CD4-positive, CD25-positive, alpha-beta regulatory T cell (primary cell): ENCODE measurements around the gene PGLYRP2. TPM values are rescaled to one million over a fixed set of nuclear protein-coding genes. Genes with fewer than 3 reads are reported as not detected.

Experiments
- ATAC-seq, 2 donors: fragments of 150-1000 bp; cut with Tn5 transposase; one replicate each; pipeline ENCODE4 v1.10.0; 2021; ENCODE audit warnings: low read depth in 2 of 2, moderate number of reproducible peaks in 2 of 2, moderate library complexity in 1 of 2
- DNase-seq, 3 donors: peaks; one replicate each; pipeline versions ENCODE4 v3.0.0 to v3.0.0-alpha.2; 2012 to 2022; ENCODE audit warnings: mixed read lengths in 1 of 3
- H3K27ac ChIP-seq: one replicate; pipeline ENCODE4 v1.7.0; 2013; ENCODE audit warnings: mild to moderate bottlenecking, low read length; ENCODE audit not compliant: insufficient read depth, poor library complexity, severe bottlenecking
- H3K27me3 ChIP-seq: one replicate; pipeline ENCODE4 v1.7.0; 2013; ENCODE audit warnings: low read length; ENCODE audit not compliant: control insufficient read depth, insufficient read depth
- H3K36me3 ChIP-seq: one replicate; pipeline ENCODE4 v1.7.0; 2013; ENCODE audit warnings: mild to moderate bottlenecking, low read length, moderate library complexity; ENCODE audit not compliant: control insufficient read depth, insufficient read depth
- H3K4me1 ChIP-seq: 2 replicates; pipeline ENCODE4 v1.7.0; 2013; ENCODE audit warnings: mild to moderate bottlenecking, low read length; ENCODE audit not compliant: insufficient read depth, control insufficient read depth, poor library complexity, severe bottlenecking
- H3K4me3 ChIP-seq: one replicate; pipeline ENCODE4 v1.7.0; 2013; ENCODE audit warnings: low read depth, mild to moderate bottlenecking, low read length, moderate library complexity
- H3K9me3 ChIP-seq, 2 experiments: 1 replicate in 1 of 2; 2 replicates in 1 of 2; pipeline ENCODE4 v1.7.0; 2013; ENCODE audit warnings: low read length in 2 of 2, mild to moderate bottlenecking in 1 of 2, moderate library complexity in 1 of 2; ENCODE audit not compliant: control insufficient read depth in 2 of 2
- H3K27ac Mint-ChIP-seq, 3 donors: one replicate each; pipeline ENCODE4 v1.8.0; 2020 to 2022; ENCODE audit warnings: mild to moderate bottlenecking in 3 of 3, mixed read lengths in 3 of 3, moderate library complexity in 2 of 3
- H3K27me3 Mint-ChIP-seq: one replicate; pipeline ENCODE4 v1.8.0; 2022; ENCODE audit warnings: mild to moderate bottlenecking, mixed read lengths
- H3K36me3 Mint-ChIP-seq: one replicate; pipeline ENCODE4 v1.8.0; 2020; ENCODE audit warnings: mixed read lengths
- H3K4me1 Mint-ChIP-seq, 4 donors: one replicate each; pipeline ENCODE4 v1.8.0; 2020 to 2022; ENCODE audit warnings: mixed read lengths in 4 of 4, mild to moderate bottlenecking in 1 of 4
- H3K4me3 Mint-ChIP-seq, 4 donors: one replicate each; pipeline ENCODE4 v1.8.0; 2020 to 2022; ENCODE audit warnings: mild to moderate bottlenecking in 4 of 4, mixed read lengths in 4 of 4, moderate library complexity in 3 of 4
- H3K9me3 Mint-ChIP-seq, 7 donors: one replicate each; pipeline ENCODE4 v1.8.0; 2020 to 2022; ENCODE audit warnings: mixed read lengths in 7 of 7, mild to moderate bottlenecking in 3 of 7, moderate library complexity in 2 of 7
- polyA plus RNA-seq, 4 donors: library from polyadenylated mRNA; unstranded; fragments of 300-500 nt; fragmentation: Illumina TruSeq; gene quantifications; one replicate each; pipeline ENCODE4 v1.2.3, GENCODE V29; 2021
- total RNA-seq: library from RNA; stranded (reverse); gene quantifications from one replicate; pipeline ENCODE4 v1.2.3, GENCODE V29; 2022

The PGLYRP2 gene
- total and polyA plus RNA-seq, 5 donors from 2014 or later, result 0.10 to 0.12 TPM; not detected in 3

GRCh38 chr19:15468675-15469512 is 10.4 kb downstream of the PGLYRP2 start:
- peaks cover 62% of the 10 kb centered on the region for H3K4me1 ChIP-seq
- Mint-ChIP-seq H3K4me1 (peaks cover 20 to 67% (median 48%) of the 10 kb centered on the region in 4 donors), H3K27me3 (no peaks in the 10 kb centered on the region), H3K9me3 (peaks cover 0 to 1% (median 0%) of the 10 kb centered on the region in 7 donors), H3K36me3 (peaks cover under 1% of the 10 kb centered on the region), H3K4me3 (peak overlapping the region; percentile 34 to 92 (median 90)), H3K27ac (peak overlapping the region; percentile 77 to 90 (median 78))
- no peak overlapping the region for H3K27ac ChIP-seq
- H3K27me3 ChIP-seq, result no peaks in the 10 kb centered on the region
- H3K9me3 ChIP-seq, result no peaks in the 10 kb centered on the region
- H3K36me3 ChIP-seq, result no peaks in the 10 kb centered on the region
- DNase-seq (no peak), ATAC-seq (no peak)
- H3K4me3 ChIP-seq, result no peak overlapping the region

GRCh38 chr19:15467734-15468214 is 11.5 kb downstream of the PGLYRP2 start:
- Mint-ChIP-seq H3K27me3 (no peaks in the 10 kb centered on the region), H3K4me3 (peak overlapping the region; percentile 88 to 92 (median 91)), H3K9me3 (peaks cover 0 to 1% (median 0%) of the 10 kb centered on the region in 7 donors), H3K4me1 (peaks cover 20 to 69% (median 44%) of the 10 kb centered on the region in 4 donors), H3K36me3 (peaks cover 7% of the 10 kb centered on the region), H3K27ac (peak overlapping the region; percentile 36 to 89 (median 77))
- ATAC-seq, result no peak
- Histone ChIP-seq H3K36me3 (no peaks in the 10 kb centered on the region), H3K27me3 (no peaks in the 10 kb centered on the region), H3K27ac (no peak overlapping the region), H3K9me3 (no peaks in the 10 kb centered on the region), H3K4me3 (peak overlapping the region; percentile 60), H3K4me1 (peaks cover 62% of the 10 kb centered on the region)
- DNase-seq, result no peak

GRCh38 chr19:15466851-15467733 is 12.2 kb downstream of the PGLYRP2 start:
- no peaks in the 10 kb centered on the region for H3K27me3 Mint-ChIP-seq
- H3K4me1 Mint-ChIP-seq, result peaks cover 20 to 74% (median 41%) of the 10 kb centered on the region in 4 donors
- peak overlapping the region; percentile 77 to 92 (median 90) for H3K4me3 Mint-ChIP-seq
- Histone ChIP-seq H3K36me3 (no peaks in the 10 kb centered on the region), H3K9me3 (no peaks in the 10 kb centered on the region), H3K4me3 (peak overlapping the region; percentile 60), H3K4me1 (peaks cover 69% of the 10 kb centered on the region), H3K27me3 (no peaks in the 10 kb centered on the region), H3K27ac (no peak overlapping the region)
- peak; percentile 7 to 10 for ATAC-seq
- peaks cover 0 to 1% (median 0%) of the 10 kb centered on the region in 7 donors for H3K9me3 Mint-ChIP-seq
- DNase-seq, result peak in 1 of 3 donors; percentile 89
- H3K27ac Mint-ChIP-seq, result peak overlapping the region; percentile 77 to 91 (median 89)
- peaks cover 7% of the 10 kb centered on the region for H3K36me3 Mint-ChIP-seq

- ATAC-seq, result peak; percentile 54 to 57
- Histone ChIP-seq H3K4me1 (peaks cover 82% of the 10 kb centered on the region), H3K9me3 (no peaks in the 10 kb centered on the region), H3K27me3 (no peaks in the 10 kb centered on the region), H3K27ac (peak within 1 kb of the TSS; percentile 88), H3K4me3 (peak within 1 kb of the TSS; percentile 96), H3K36me3 (peaks cover 20% of the 10 kb centered on the region)
- no peaks in the 10 kb centered on the region for H3K9me3 Mint-ChIP-seq
- peaks cover 20 to 80% (median 52%) of the 10 kb centered on the region in 4 donors for H3K4me1 Mint-ChIP-seq
- peak within 1 kb of the TSS; percentile 94 to 99 (median 96) for H3K27ac Mint-ChIP-seq
- H3K4me3 Mint-ChIP-seq, result peak within 1 kb of the TSS; percentile 95 to 99 (median 96)
- DNase-seq, result peak; percentile 40 to 85 (median 41)
- H3K27me3 Mint-ChIP-seq, result no peaks in the 10 kb centered on the region
- peaks cover 10% of the 10 kb centered on the region for H3K36me3 Mint-ChIP-seq
These were observed 14.6 kb downstream of the PGLYRP2 start, which contains the start of gene RASAL3 for GRCh38 chr19:15464394-15465385. Gene RASAL3 (minus strand): TSS chr19:15464544. CDS start chr19:15464358, 186 bp downstream.

GRCh38 chr19:15463861-15464371 is 15.4 kb downstream of the PGLYRP2 start:
- Histone ChIP-seq H3K4me1 (peaks cover 75% of the 10 kb centered on the region), H3K9me3 (no peaks in the 10 kb centered on the region), H3K4me3 (peak overlapping the region; percentile 96), H3K27me3 (no peaks in the 10 kb centered on the region), H3K36me3 (peaks cover 23% of the 10 kb centered on the region), H3K27ac (peak overlapping the region; percentile 88)
- Mint-ChIP-seq H3K9me3 (no peaks in the 10 kb centered on the region), H3K27ac (peak overlapping the region; percentile 94 to 99 (median 96)), H3K4me3 (peak overlapping the region; percentile 95 to 99 (median 96)), H3K27me3 (no peaks in the 10 kb centered on the region), H3K4me1 (peaks cover 20 to 75% (median 49%) of the 10 kb centered on the region in 4 donors), H3K36me3 (peaks cover 11% of the 10 kb centered on the region)
- ATAC-seq (peak; percentile 93 to 95), DNase-seq (peak; percentile 55 to 92 (median 80))

GRCh38 chr19:15461694-15462093 is 17.6 kb downstream of the PGLYRP2 start:
- H3K4me1 ChIP-seq, result peaks cover 62% of the 10 kb centered on the region
- no peak for ATAC-seq
- Mint-ChIP-seq H3K36me3 (peaks cover 17% of the 10 kb centered on the region), H3K9me3 (peaks cover 0 to 2% (median 0%) of the 10 kb centered on the region in 7 donors), H3K27ac (peak overlapping the region; percentile 46 to 94 (median 81)), H3K4me3 (peak overlapping the region in 3 of 4 donors; percentile 95 to 97 (median 96)), H3K4me1 (peaks cover 14 to 55% (median 30%) of the 10 kb centered on the region in 4 donors), H3K27me3 (no peaks in the 10 kb centered on the region)
- peak overlapping the region; percentile 40 for H3K4me3 ChIP-seq
- peaks cover 34% of the 10 kb centered on the region for H3K36me3 ChIP-seq
- DNase-seq, result no peak
- H3K27me3 ChIP-seq, result no peaks in the 10 kb centered on the region
- H3K27ac ChIP-seq, result peak overlapping the region; percentile 55
- H3K9me3 ChIP-seq, result no peaks in the 10 kb centered on the region
